ENCODE results near the gene B4GALT5. TPM values are rescaled to one million over a fixed set of nuclear protein-coding genes. Genes with fewer than 3 reads are reported as not detected.

Gene B4GALT5
- total and polyA plus RNA-seq, 12 donors: 14.2 to 137 (median 69.1) TPM

- Histone ChIP-seq H3K36me3 (replicated peaks in 1 of 2) (no peaks in the 10 kb centered on the region), H3K9me3 (replicated peaks in 1 of 3) (no peaks in the 10 kb centered on the region), H3K27ac (no peak overlapping the region), H3K4me3 (no peak overlapping the region), H3K27me3 (no peaks in the 10 kb centered on the region), H3K4me1 (replicated peaks in 1 of 2) (no peaks in the 10 kb centered on the region)
- TF ChIP-seq CTCF (IDR thresholded peaks at IDR 0.05) (no peak), POLR2A (IDR thresholded peaks at IDR 0.05) (no peak)
- WGBS, 4 donors: 88 to 93% (median 93%) methylated on average over 4 to 5 of the region's 5 CpGs
- DNase-seq: no peak
- intact Hi-C loops (cut with DNase I): no loop called here
Observed at GRCh38 chr20:49754596-49754995, 40.9 kb upstream of the B4GALT5 start.

GRCh38 chr20:49753133-49753532 lies 39.5 kb upstream of the B4GALT5 start:
- peaks cover 2 to 7% of the 10 kb centered on the region in 2 donors for H3K4me1 ChIP-seq (replicated peaks in 1 of 2)
- TF ChIP-seq POLR2A (IDR thresholded peaks at IDR 0.05): no peak
- TF ChIP-seq CTCF (IDR thresholded peaks at IDR 0.05): no peak
- no peak overlapping the region for H3K4me3 ChIP-seq
- H3K36me3 ChIP-seq (replicated peaks in 1 of 2): no peaks in the 10 kb centered on the region
- 80 to 92% (median 91%) methylated on average over 2 of the region's 2 CpGs for WGBS, 4 donors
- no peaks in the 10 kb centered on the region for H3K9me3 ChIP-seq (replicated peaks in 1 of 3)
- H3K27ac ChIP-seq: no peak overlapping the region
- intact Hi-C loops (cut with DNase I): no loop called here
- H3K27me3 ChIP-seq: no peaks in the 10 kb centered on the region
- DNase-seq: no peak

GRCh38 chr20:49752201-49752903 lies 38.7 kb upstream of the B4GALT5 start:
- no peaks in the 10 kb centered on the region for H3K27me3 ChIP-seq
- peaks cover 10 to 15% of the 10 kb centered on the region in 2 donors for H3K4me1 ChIP-seq (replicated peaks in 1 of 2)
- TF ChIP-seq CTCF (IDR thresholded peaks at IDR 0.05) (no peak), POLR2A (IDR thresholded peaks at IDR 0.05) (no peak)
- H3K36me3 ChIP-seq (replicated peaks in 1 of 2): no peaks in the 10 kb centered on the region
- no peak for DNase-seq
- H3K27ac ChIP-seq: no peak overlapping the region
- WGBS, 4 donors: 70 to 72% (median 71%) methylated on average over 5 of the region's 5 CpGs
- intact Hi-C loops (cut with DNase I): no loop called here
- no peaks in the 10 kb centered on the region for H3K9me3 ChIP-seq (replicated peaks in 1 of 3)
- H3K4me3 ChIP-seq: no peak overlapping the region

- H3K4me3 ChIP-seq: no peak overlapping the region
- no peaks in the 10 kb centered on the region for H3K27me3 ChIP-seq
- peaks cover 10 to 15% of the 10 kb centered on the region in 2 donors for H3K4me1 ChIP-seq (replicated peaks in 1 of 2)
- intact Hi-C loops (cut with DNase I): no loop called here
- no peaks in the 10 kb centered on the region for H3K36me3 ChIP-seq (replicated peaks in 1 of 2)
- no peak overlapping the region for H3K27ac ChIP-seq
- TF ChIP-seq POLR2A (IDR thresholded peaks at IDR 0.05) (no peak), CTCF (IDR thresholded peaks at IDR 0.05) (no peak)
- no peak for DNase-seq
- 66 to 75% (median 68%) methylated on average over 3 of the region's 3 CpGs for WGBS, 4 donors
- H3K9me3 ChIP-seq (replicated peaks in 1 of 3): no peaks in the 10 kb centered on the region
Observed at GRCh38 chr20:49751397-49751736, 37.7 kb upstream of the B4GALT5 start.
